Measurements from ENCODE around the gene TMEM143.

Gene TMEM143

DNA sequence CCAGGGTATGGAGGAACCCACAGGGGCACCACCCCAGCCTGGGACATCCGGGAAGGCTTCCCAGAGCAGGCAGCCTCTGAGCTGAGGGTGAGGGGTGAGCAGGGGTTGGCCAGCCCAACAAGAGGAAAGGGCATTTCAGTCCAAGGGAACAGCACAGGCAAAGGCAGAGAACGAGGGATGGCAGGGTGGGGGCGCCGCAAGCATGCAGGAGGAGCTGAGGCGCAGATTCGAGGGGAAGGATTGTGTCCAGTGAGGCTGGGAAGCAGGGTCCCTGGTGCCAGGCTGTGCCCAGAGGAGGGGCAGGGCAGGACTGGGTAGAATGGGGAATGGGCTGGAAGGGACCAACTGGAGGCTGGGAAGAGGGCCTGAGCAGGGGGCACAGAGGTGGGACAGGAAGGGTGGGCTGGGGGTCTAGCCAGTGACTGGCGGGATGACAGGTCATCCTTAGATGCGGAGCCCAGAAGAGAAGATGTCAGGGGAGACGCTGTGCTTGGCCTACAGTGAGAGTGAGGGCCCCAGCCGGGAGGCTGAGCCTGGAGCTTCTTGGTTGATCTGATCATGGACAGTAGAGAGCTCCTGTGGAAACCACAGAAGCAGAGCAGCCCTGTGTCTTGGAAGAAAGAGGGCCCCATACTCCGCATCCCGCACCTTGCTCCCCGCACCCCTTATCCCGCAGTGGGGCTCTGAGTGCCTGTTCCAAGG, 24.8 kb downstream of the TMEM143 start:
- Histone ChIP-seq H3K4me3 (ENCODE audit: low read depth, low read length) (no peak overlapping the region), H3K27me3 (ENCODE audit: control insufficient read depth, insufficient read depth, low read length) (no peaks in the 10 kb centered on the region), H3K9ac (ENCODE audit: low read depth, low read length) (no peak overlapping the region), H3K36me3 (ENCODE audit: control insufficient read depth, insufficient read depth, low read length) (no peaks in the 10 kb centered on the region), H3K9me3 (ENCODE audit: control insufficient read depth, insufficient read depth, low read length) (no peaks in the 10 kb centered on the region), H3K27ac (ENCODE audit: low read depth, low read length) (no peak overlapping the region), H3K4me1 (ENCODE audit: control insufficient read depth, insufficient read depth, low read length) (no peaks in the 10 kb centered on the region)

DNA sequence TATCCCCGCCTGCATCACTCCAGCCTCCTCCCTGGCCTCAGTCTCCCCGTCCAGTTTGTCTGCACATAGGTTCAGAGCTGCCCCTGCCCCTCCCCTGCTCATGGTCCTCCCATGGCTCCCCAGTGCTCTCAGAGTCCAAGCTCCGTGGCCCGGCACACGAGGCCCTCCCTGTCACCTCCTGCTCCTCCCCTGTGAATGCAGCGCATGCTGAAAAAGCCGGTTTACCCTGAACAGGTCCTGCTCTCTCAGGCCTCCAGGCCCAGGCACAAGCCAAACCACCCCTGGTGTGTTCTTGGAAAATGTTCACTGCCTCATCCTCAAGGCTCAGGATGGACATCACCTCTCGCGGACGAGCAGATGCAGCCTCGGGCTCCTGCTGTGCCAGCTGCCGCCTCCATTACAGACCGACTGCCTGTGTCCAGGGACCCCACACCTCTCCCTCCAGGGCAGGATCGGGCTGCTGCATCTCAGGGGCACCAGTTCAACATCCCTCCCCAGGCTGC, 25.4 kb downstream of the TMEM143 start:
- Histone ChIP-seq H3K9ac (ENCODE audit: low read depth, low read length) (no peak overlapping the region), H3K27ac (ENCODE audit: low read depth, low read length) (no peak overlapping the region), H3K27me3 (ENCODE audit: control insufficient read depth, insufficient read depth, low read length) (no peaks in the 10 kb centered on the region), H3K9me3 (ENCODE audit: control insufficient read depth, insufficient read depth, low read length) (no peaks in the 10 kb centered on the region), H3K4me1 (ENCODE audit: control insufficient read depth, insufficient read depth, low read length) (peaks cover 3% of the 10 kb centered on the region), H3K4me3 (ENCODE audit: low read depth, low read length) (no peak overlapping the region), H3K36me3 (ENCODE audit: control insufficient read depth, insufficient read depth, low read length) (no peaks in the 10 kb centered on the region)

DNA sequence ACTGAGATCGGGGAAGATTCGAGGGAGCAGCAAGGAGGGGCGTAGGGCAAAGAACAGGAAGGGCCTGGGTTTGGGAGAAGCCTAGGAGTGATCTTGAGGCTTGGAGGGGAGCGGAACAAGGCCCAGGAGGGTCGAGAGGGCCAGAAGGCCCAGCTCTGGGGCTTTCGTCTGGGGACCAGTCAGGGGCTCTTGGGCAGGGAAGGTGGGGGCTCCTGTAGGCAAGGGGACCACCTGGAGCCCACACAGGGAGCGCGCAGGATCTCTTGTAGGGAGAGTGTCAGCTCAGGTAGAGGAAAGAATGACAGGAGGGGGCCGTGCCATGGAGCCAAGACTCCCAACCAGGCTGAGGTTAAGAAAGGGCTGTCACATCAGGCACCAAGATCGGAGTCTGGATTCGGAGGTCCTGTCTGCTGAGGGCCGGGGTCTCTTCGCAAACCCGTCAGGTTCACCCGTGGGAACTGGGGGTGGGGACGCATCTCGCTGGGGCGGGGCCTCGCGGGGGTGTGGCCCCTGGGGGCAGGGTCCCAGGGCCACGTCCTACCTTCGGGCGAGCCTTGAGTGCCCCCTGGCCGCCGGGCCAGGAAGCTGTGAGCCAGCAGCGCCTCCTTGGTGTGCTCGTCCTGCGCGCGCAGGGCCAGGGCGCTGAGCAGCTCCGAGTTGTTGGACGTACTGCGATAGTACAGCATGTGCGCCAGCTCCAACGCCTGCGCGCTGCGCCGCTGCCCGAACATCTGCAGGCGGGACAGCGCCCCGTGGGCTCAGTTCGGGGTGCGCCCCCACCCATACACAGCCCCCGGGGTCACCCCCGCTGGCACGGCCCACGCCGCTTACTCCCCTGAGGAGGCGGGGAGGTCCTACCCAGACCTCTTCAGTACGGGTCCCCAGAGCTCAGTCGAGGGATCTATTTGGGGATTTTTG, 30.0 kb downstream of the TMEM143 start:
- Histone ChIP-seq H3K27me3 (ENCODE audit: control insufficient read depth, insufficient read depth, low read length) (no peaks in the 10 kb centered on the region), H3K36me3 (ENCODE audit: control insufficient read depth, insufficient read depth, low read length) (no peaks in the 10 kb centered on the region), H3K4me1 (ENCODE audit: control insufficient read depth, insufficient read depth, low read length) (peaks cover 23% of the 10 kb centered on the region), H3K9ac (ENCODE audit: low read depth, low read length) (0 out of 2 replicates have a peak overlapping the region, but pooled peaks have one; percentile 30), H3K4me3 (ENCODE audit: low read depth, low read length) (peak overlapping the region; percentile 63), H3K9me3 (ENCODE audit: control insufficient read depth, insufficient read depth, low read length) (no peaks in the 10 kb centered on the region), H3K27ac (ENCODE audit: low read depth, low read length) (peak overlapping the region; percentile 55)

DNA sequence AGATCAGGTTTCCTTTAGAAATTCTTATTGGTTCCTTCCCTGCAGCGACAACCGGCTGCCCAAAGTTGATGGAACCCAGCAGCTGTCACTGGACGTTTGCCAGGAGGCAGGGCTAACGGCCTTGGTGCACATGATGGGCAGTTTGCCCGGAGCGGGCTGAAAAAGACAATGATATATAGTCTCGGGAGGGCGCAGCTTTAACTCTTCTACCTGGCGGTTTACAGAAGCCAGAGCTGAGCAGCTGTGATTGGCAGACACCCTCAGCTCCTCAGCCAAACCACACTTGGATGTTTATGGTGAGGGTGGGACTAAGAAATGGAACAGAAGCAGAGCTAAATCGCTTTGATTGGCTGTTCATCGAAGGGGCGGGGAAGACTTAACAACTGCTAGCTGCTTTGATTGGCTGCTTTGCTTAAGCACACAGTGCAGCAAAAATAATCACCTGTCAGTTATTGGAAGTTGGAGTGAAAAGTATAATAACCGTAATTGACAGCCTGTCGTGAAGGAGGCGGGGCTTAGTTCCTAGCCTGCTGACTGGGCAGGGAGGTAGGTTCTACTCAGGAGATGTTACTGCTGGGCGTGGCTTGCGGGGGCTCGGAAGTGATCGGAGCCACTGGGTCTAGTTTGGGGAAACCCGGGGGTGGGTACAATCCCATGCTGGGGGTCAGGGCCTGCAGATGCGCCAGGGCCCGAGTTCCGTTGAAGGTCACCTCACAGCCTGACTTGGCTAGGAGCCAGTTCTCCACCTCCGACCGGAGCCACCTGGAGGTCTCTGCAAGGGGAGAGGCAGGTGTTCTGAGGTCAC, 30.9 kb downstream of the TMEM143 start:
- Histone ChIP-seq H3K27ac (ENCODE audit: low read depth, low read length) (peak overlapping the region; percentile 55), H3K27me3 (ENCODE audit: control insufficient read depth, insufficient read depth, low read length) (no peaks in the 10 kb centered on the region), H3K9me3 (ENCODE audit: control insufficient read depth, insufficient read depth, low read length) (no peaks in the 10 kb centered on the region), H3K4me3 (ENCODE audit: low read depth, low read length) (peak overlapping the region; percentile 54), H3K4me1 (ENCODE audit: control insufficient read depth, insufficient read depth, low read length) (peaks cover 23% of the 10 kb centered on the region), H3K36me3 (ENCODE audit: control insufficient read depth, insufficient read depth, low read length) (no peaks in the 10 kb centered on the region), H3K9ac (ENCODE audit: low read depth, low read length) (no peak overlapping the region)

DNA sequence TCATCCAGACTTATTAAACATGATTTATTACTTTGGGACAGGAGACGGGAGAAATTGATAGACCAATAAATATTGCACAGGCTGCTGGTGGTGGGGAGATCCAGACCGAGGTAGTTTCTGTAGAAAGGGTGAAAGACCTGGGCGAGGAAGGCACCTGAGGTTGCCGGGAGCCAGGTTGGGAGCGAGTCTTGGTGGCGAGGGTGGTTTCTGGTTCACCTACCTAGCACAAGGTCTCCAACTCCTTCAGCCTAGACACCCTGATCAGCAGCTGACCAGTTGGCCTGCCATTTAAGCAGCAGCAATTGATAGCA, 31.4 kb downstream of the TMEM143 start:
- Histone ChIP-seq H3K36me3 (ENCODE audit: control insufficient read depth, insufficient read depth, low read length) (no peaks in the 10 kb centered on the region), H3K27me3 (ENCODE audit: control insufficient read depth, insufficient read depth, low read length) (no peaks in the 10 kb centered on the region), H3K4me3 (ENCODE audit: low read depth, low read length) (peak overlapping the region; percentile 54), H3K9ac (ENCODE audit: low read depth, low read length) (no peak overlapping the region), H3K27ac (ENCODE audit: low read depth, low read length) (peak overlapping the region; percentile 14), H3K9me3 (ENCODE audit: control insufficient read depth, insufficient read depth, low read length) (no peaks in the 10 kb centered on the region), H3K4me1 (ENCODE audit: control insufficient read depth, insufficient read depth, low read length) (peaks cover 23% of the 10 kb centered on the region)

DNA sequence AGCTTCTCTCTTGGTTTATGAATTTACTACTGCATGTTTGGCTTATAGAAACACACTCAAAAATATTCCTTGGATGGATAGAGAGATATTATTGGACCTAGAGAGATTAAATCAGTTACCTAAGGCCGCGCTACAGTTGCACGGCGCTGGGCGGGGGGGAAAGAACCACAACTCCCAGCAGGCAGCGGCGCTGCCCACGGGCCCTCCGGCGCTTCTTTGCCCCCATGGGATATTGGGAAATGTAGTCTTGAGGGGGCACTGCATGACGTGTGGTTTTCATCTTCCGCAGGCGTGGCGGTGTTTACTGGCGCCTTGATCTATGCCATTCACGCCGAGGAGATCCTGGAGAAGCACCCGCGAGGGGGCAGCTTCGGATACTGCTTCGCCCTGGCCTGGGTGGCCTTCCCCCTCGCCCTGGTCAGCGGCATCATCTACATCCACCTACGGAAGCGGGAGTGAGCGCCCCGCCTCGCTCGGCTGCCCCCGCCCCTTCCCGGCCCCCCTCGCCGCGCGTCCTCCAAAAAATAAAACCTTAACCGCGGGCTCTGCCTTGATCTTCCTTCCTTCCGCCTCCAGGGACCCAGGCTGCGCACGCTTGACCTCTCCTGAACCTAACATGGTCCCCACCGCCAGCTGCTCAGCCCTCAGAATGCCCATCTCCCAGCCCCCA, 33.6 kb downstream of the TMEM143 start:
- Histone ChIP-seq H3K27me3 (ENCODE audit: control insufficient read depth, insufficient read depth, low read length) (no peaks in the 10 kb centered on the region), H3K9ac (ENCODE audit: low read depth, low read length) (peak overlapping the region; percentile 35; the same call in 1 of the 2 replicates), H3K9me3 (ENCODE audit: control insufficient read depth, insufficient read depth, low read length) (no peaks in the 10 kb centered on the region), H3K4me3 (ENCODE audit: low read depth, low read length) (peak overlapping the region; percentile 70), H3K4me1 (ENCODE audit: control insufficient read depth, insufficient read depth, low read length) (peaks cover 30% of the 10 kb centered on the region), H3K27ac (ENCODE audit: low read depth, low read length) (peak overlapping the region; percentile 63), H3K36me3 (ENCODE audit: control insufficient read depth, insufficient read depth, low read length) (no peaks in the 10 kb centered on the region)

DNA sequence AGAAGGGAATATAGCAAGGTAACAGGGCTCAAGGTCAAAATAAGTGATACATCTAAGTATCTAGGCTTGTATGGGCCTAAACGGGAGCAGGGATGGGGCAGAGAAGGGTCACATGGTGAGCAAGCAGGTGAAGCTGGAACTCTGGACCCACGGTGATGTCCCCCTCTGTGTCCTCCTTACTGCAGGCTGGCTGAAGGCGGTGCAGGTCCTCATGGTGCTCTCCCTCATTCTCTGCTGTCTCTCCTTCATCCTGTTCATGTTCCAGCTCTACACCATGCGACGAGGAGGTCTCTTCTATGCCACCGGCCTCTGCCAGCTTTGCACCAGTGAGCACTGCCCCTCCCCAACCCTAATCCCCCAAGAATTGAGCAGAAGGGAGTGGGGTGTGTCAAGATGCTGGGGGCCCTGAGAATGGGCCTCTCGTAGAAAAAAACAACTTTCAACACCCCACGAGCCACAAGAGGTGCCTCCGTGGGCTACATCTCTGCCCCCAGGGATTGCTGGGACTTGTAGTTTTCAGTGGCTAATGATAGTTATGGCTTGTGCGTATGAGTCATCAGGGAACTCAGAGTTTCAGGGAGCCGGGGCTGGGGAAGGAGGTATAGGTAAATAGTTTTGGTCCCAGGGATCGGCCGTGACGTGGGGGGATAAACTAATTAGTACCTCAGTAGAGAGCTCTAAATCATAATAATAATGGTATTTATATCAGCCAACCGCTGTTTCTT, 34.4 kb downstream of the TMEM143 start:
- peak overlapping the region; percentile 63 for H3K27ac ChIP-seq (ENCODE audit: low read depth, low read length)

DNA sequence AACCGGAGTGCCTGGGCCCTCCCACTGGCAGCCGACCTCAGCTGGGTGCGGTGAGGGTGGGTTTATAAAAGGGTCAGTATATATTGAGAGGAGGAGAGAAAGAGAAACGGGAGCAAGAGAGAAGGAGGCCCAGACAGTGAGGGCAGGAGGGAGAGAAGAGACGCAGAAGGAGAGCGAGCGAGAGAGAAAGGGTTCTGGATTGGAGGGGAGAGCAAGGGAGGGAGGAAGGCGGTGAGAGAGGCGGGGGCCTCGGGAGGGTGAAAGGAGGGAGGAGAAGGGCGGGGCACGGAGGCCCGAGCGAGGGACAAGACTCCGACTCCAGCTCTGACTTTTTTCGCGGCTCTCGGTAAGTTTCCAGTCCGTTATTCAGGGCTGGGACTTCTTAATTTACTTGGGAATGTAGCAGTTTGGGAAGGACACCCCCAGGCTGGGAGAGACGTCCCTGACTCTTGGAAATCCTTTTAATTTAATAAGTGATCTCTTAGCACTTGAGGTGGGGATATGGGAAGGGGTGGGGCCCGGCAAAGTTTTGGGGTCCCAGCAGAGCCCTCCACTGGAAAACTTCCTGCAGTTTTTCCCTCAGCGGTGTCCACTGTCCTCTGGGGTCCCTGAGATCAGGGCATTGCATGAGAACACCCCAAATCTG, 38.4 kb downstream of the TMEM143 start, which contains the start of gene EMP3:
Gene EMP3 (plus strand): TSS at position 288 of the 646 bp plus-strand sequence. CDS start 1,293 bp downstream, outside the sequence.
- Histone ChIP-seq H3K4me3 (ENCODE audit: low read depth, low read length) (peak within 1 kb of the TSS; percentile 58), H3K27ac (ENCODE audit: low read depth, low read length) (peak within 1 kb of the TSS; percentile 82), H3K4me1 (ENCODE audit: control insufficient read depth, insufficient read depth, low read length) (peaks cover 24% of the 10 kb centered on the region), H3K9ac (ENCODE audit: low read depth, low read length) (0 out of 2 replicates have a peak within 1 kb of the TSS, but pooled peaks have one; percentile 26), H3K36me3 (ENCODE audit: control insufficient read depth, insufficient read depth, low read length) (no peaks in the 10 kb centered on the region), H3K27me3 (ENCODE audit: control insufficient read depth, insufficient read depth, low read length) (no peaks in the 10 kb centered on the region), H3K9me3 (ENCODE audit: control insufficient read depth, insufficient read depth, low read length) (no peaks in the 10 kb centered on the region)

More for the DNA sequence above, 34.4 kb downstream of the TMEM143 start:
- peaks cover 30% of the 10 kb centered on the region for H3K4me1 ChIP-seq (ENCODE audit: control insufficient read depth, insufficient read depth, low read length)
- H3K4me3 ChIP-seq (ENCODE audit: low read depth, low read length), result peak overlapping the region; percentile 70; the same call in 1 of the 2 replicates
- H3K27me3 ChIP-seq (ENCODE audit: control insufficient read depth, insufficient read depth, low read length), result no peaks in the 10 kb centered on the region
- no peaks in the 10 kb centered on the region for H3K9me3 ChIP-seq (ENCODE audit: control insufficient read depth, insufficient read depth, low read length)
- H3K36me3 ChIP-seq (ENCODE audit: control insufficient read depth, insufficient read depth, low read length), result no peaks in the 10 kb centered on the region
- H3K9ac ChIP-seq (ENCODE audit: low read depth, low read length), result no peak overlapping the region

DNA sequence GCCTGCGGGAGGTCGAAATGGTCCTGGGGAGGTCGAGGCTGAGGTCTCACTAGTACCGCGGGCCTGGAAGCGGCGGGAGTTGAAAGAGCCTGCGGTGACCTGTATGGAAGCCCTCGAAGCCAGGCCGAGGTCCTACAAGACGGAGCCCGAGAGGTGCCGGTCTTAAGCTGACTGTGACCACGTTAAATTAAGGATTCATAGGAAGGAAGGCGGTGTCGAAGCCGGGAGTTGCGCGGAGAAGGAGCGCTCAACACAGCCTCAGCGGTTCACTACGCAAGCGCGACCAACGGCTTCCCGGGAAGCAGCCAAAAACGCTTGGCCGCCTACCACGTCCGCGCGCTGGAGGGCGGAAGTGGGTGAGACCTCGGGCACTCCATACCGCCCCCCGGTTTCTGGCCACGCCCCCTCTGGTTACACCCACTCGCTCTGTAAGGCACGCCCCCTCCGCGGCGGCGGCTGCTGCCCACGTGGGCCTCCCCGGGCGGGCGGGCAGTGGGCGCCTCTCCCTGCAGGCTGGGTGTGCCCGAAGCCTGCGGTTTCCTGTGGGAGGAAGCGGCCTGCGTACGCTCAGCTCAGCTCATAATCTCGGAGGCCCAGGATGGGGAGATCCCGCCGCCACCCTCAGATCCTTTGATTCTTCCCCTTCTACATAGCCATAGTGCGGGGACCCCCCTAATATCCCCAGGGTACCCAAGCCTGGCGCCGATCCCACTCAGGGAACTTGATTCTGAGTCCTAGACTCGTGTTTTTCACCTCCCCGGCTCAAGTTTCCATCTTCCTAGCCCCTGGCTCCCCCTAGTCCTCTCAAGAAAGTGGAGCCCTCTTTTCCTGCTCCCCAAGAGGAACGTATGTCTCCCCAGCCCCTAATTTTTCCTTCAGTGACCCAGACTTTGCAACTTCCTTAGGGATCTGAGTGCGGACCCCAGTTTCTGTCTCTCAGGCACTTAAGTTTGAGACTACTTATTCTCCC, 41.8 kb downstream of the TMEM143 start:
- H3K27ac ChIP-seq (ENCODE audit: low read depth, low read length), result peak overlapping the region; percentile 92

More for the DNA sequence above, 41.8 kb downstream of the TMEM143 start:
- no peaks in the 10 kb centered on the region for H3K27me3 ChIP-seq (ENCODE audit: control insufficient read depth, insufficient read depth, low read length)
- H3K4me1 ChIP-seq (ENCODE audit: control insufficient read depth, insufficient read depth, low read length), result peaks cover 25% of the 10 kb centered on the region
- no peaks in the 10 kb centered on the region for H3K36me3 ChIP-seq (ENCODE audit: control insufficient read depth, insufficient read depth, low read length)
- no peaks in the 10 kb centered on the region for H3K9me3 ChIP-seq (ENCODE audit: control insufficient read depth, insufficient read depth, low read length)
- peak overlapping the region; percentile 74 for H3K9ac ChIP-seq (ENCODE audit: low read depth, low read length)
- H3K4me3 ChIP-seq (ENCODE audit: low read depth, low read length), result peak overlapping the region; percentile 73

Measured in HUES48 (cell line).